Measurements from ENCODE around the gene SFTPB. TPM values are rescaled to one million over a fixed set of nuclear protein-coding genes. Genes with fewer than 3 reads are reported as not detected.

Gene SFTPB
- total and polyA plus RNA-seq, 8 donors: 0.14 to 4,040 (median 1.8) TPM; not detected in 1

- TF ChIP-seq POLR2A (IDR thresholded peaks at IDR 0.05) (no peak), EP300 (IDR thresholded peaks at IDR 0.05) (no peak)
- Histone ChIP-seq H3K27ac (peak overlapping the region in 2 of 5 donors; percentile 76 to 87), H3K4me3 (no peak overlapping the region), H3K36me3 (no peaks in the 10 kb centered on the region), H3K4me1 (peaks cover 30 to 63% (median 34%) of the 10 kb centered on the region in 4 donors), H3K9me3 (no peaks in the 10 kb centered on the region), H3K27me3 (no peaks in the 10 kb centered on the region)
- DNase-seq: no peak
- WGBS, 5 donors: 69 to 84% (median 74%) methylated on average over 3 of the region's 3 CpGs
- intact Hi-C loops (cut with DNase I; ENCODE audit: low total_unique reads): no loop called here
Measured at GRCh38 chr2:85704038-85704437, 36.0 kb upstream of the SFTPB start.

- H3K9me3 ChIP-seq: no peaks in the 10 kb centered on the region
- no peak overlapping the region for H3K27ac ChIP-seq
- H3K36me3 ChIP-seq: no peaks in the 10 kb centered on the region
- no peak for DNase-seq
- intact Hi-C loops (cut with DNase I; ENCODE audit: low total_unique reads): no loop called here
- no peak overlapping the region for H3K4me3 ChIP-seq
- no peaks in the 10 kb centered on the region for H3K27me3 ChIP-seq
- no peak for TF ChIP-seq POLR2A (IDR thresholded peaks at IDR 0.05)
- TF ChIP-seq EP300 (IDR thresholded peaks at IDR 0.05): no peak
- no peak for TF ChIP-seq POLR2AphosphoS5 (IDR thresholded peaks at IDR 0.05)
- no peak for TF ChIP-seq CTCF (IDR thresholded peaks at IDR 0.05)
- peaks cover 30 to 56% (median 34%) of the 10 kb centered on the region in 4 donors for H3K4me1 ChIP-seq
Measured at GRCh38 chr2:85703329-85703728, 35.3 kb upstream of the SFTPB start.

GRCh38 chr2:85702800-85703199 is 34.8 kb upstream of the SFTPB start:
- H3K9me3 ChIP-seq: no peaks in the 10 kb centered on the region
- no peak overlapping the region for H3K4me3 ChIP-seq
- 72 to 77% (median 74%) methylated on average over 4 of the region's 4 CpGs for WGBS, 5 donors
- no peaks in the 10 kb centered on the region for H3K27me3 ChIP-seq
- intact Hi-C loops (cut with DNase I; ENCODE audit: low total_unique reads): no loop called here
- peaks cover 30 to 50% (median 32%) of the 10 kb centered on the region in 4 donors for H3K4me1 ChIP-seq
- H3K27ac ChIP-seq: no peak overlapping the region
- DNase-seq: no peak
- H3K36me3 ChIP-seq: no peaks in the 10 kb centered on the region
- TF ChIP-seq POLR2AphosphoS5 (IDR thresholded peaks at IDR 0.05) (no peak), POLR2A (IDR thresholded peaks at IDR 0.05) (no peak), EP300 (IDR thresholded peaks at IDR 0.05) (no peak), CTCF (IDR thresholded peaks at IDR 0.05) (no peak)

- Histone ChIP-seq H3K27me3 (peaks cover 0 to 4% (median 0%) of the 10 kb centered on the region in 3 donors), H3K4me1 (peaks cover 24 to 44% (median 26%) of the 10 kb centered on the region in 4 donors), H3K36me3 (no peaks in the 10 kb centered on the region), H3K4me3 (no peak overlapping the region), H3K9me3 (no peaks in the 10 kb centered on the region), H3K27ac (no peak overlapping the region)
- TF ChIP-seq POLR2A (IDR thresholded peaks at IDR 0.05): no peak
- TF ChIP-seq CTCF (IDR thresholded peaks at IDR 0.05): no peak
- TF ChIP-seq EP300 (IDR thresholded peaks at IDR 0.05): no peak
- TF ChIP-seq POLR2AphosphoS5 (IDR thresholded peaks at IDR 0.05): no peak
- intact Hi-C loops (cut with DNase I; ENCODE audit: low total_unique reads): no loop called here
- DNase-seq: no peak
Measured at GRCh38 chr2:85702172-85702571, 34.2 kb upstream of the SFTPB start.

- DNase-seq: no peak
- Histone ChIP-seq H3K9me3 (no peaks in the 10 kb centered on the region), H3K4me3 (no peak overlapping the region), H3K36me3 (no peaks in the 10 kb centered on the region), H3K27me3 (peaks cover 0 to 7% (median 0%) of the 10 kb centered on the region in 3 donors), H3K4me1 (peaks cover 0 to 16% (median 3%) of the 10 kb centered on the region in 4 donors), H3K27ac (no peak overlapping the region)
- 95 to 100% (median 96%) methylated on average over 1 of the region's 1 CpG for WGBS, 5 donors
- intact Hi-C loops (cut with DNase I; ENCODE audit: low total_unique reads): no loop called here
- no peak for TF ChIP-seq EP300 (IDR thresholded peaks at IDR 0.05)
- no peak for TF ChIP-seq POLR2A (IDR thresholded peaks at IDR 0.05)
- TF ChIP-seq POLR2AphosphoS5 (IDR thresholded peaks at IDR 0.05): no peak
- no peak for TF ChIP-seq CTCF (IDR thresholded peaks at IDR 0.05)
Measured at GRCh38 chr2:85699325-85699724, 31.3 kb upstream of the SFTPB start.
